RCC 7860 (cell line): ENCODE results near the gene RPUSD3.
"Not testable (repeated sequence)": the region's sequence is repeated elsewhere in the genome, so short reads cannot be mapped to it uniquely, and the experiment has no call there.

Experiments
- DNase-seq: peaks from one replicate; pipeline ENCODE4 v3.0.0-alpha.2; 2015; ENCODE audit warnings: low spot score
- FAIRE-seq: peaks from 2 replicates; lab custom pipeline; 2012; peaks lifted over from hg19 to GRCh38; lab: Jason Lieb, UNC

The RPUSD3 gene

DNA sequence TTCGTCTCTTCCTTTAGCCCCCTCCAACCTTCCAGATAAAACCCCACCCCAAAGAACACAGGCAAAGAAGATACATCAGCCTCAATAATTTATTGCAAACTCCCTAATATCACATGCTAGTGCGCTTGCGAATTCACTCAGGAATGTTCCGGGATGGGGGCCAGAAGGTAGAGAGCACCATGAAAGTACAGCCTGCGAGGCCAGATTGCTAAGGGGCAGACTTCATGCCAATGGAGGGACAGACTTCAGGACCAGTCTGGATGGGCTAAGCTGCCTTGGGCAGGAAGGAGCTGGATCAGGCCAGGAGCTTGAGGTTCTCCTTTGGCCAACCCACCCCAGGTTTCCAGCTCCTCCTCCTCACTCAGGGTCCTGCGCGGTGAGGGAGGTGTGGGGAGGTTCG lies 22.8 kb upstream of the RPUSD3 start:
- FAIRE-seq, result no peak

DNA sequence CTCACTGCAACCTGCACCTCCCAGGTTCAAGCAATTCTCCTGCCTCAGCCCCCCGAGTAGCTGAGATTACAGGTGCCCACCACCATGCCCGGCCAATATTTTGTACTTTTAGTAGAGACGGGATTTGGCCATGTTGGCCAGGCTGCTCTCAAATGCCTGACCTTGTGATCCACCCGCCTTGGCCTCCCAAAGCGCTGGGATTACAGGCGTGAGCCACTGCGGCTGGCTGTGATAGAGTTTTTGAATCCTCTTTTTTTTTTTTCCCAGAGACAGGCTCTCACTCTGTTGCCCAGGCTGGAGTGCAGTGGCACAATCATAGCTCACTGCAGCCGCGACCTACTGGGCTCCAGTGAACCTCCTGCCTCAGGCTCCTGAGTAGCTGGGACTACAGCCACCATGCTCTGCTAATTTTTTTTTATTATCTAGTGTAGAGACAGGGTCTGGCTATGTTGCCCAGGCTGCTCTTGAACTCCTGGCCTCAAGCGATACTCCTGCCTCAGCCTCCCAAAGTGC lies 21.4 kb upstream of the RPUSD3 start:
- FAIRE-seq, result not testable (repeated sequence)

More for the DNA sequence above, 22.8 kb upstream of the RPUSD3 start:
- no peak for DNase-seq

DNA sequence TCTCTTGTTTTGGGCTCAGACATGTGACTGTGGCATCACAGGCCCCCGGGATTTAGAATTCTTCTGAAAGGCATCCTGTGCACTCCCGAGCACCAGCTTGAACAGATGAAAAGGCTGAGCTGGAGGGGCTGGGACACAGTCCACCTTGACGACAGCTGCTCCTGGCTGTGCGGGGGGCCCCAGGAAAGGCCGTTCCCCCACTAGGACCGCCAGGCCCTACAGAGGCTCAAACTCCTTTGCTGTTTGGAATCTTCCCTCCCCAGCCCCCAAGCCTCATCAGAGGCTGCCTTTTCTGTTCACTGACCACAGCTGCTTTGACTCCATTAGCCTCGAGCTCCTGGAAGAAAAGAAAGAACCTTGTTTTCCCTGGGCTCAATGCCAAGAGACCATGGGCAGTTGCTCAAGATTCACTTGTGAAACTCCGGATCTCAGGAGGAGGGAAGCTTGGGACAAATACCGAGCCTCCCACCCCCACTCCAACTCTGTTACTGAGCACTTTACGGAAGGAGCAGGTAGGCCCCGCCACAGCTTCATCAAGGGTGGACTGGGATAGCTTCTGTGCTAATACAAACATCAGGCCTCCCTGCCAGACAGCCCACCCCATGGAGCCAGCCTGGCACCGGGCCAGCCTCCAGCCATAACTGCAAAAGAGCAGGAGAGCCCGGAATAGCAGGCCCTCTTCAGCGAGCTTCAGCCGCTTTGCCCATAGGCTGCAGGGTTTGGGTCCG lies 20.6 kb upstream of the RPUSD3 start:
- no peak for DNase-seq
- no peak for FAIRE-seq

More for the DNA sequence above, 21.4 kb upstream of the RPUSD3 start:
- DNase-seq, result not testable (repeated sequence)

DNA sequence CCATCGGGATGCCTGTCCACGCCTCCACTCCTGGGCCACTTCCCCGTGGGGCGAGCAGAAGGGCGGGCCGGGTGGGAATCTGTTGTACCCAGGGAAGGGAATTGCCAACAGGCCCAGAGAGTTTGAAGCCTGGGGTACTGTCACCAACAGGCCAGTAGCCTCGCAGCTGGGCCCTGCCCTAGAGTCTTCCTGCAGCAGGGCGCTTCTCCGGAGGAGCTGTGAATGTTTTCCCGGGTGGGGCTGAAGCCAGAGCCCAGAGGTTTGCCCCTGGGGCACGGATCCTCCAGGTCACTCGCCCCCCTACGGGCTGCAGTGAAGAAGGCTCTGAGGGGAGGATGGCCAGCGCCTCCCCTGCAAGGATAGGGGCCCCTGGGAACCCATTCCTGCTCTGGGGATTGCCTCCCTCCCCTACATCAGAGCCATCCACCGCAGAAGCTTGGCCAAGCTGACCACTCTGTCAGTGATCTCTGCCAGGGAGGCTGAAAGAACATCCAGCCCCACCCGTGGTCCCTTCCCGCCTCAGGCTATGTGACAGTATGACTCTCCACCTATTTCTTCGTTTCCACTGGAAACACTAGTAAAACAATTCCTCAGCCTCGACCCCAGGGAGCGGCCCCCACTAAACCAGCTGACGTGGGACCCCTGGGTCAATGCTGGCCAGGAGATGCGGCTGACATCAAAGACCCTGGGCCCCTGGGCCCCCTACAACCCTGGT lies 19.4 kb upstream of the RPUSD3 start:
- no peak for FAIRE-seq
- no peak for DNase-seq

DNA sequence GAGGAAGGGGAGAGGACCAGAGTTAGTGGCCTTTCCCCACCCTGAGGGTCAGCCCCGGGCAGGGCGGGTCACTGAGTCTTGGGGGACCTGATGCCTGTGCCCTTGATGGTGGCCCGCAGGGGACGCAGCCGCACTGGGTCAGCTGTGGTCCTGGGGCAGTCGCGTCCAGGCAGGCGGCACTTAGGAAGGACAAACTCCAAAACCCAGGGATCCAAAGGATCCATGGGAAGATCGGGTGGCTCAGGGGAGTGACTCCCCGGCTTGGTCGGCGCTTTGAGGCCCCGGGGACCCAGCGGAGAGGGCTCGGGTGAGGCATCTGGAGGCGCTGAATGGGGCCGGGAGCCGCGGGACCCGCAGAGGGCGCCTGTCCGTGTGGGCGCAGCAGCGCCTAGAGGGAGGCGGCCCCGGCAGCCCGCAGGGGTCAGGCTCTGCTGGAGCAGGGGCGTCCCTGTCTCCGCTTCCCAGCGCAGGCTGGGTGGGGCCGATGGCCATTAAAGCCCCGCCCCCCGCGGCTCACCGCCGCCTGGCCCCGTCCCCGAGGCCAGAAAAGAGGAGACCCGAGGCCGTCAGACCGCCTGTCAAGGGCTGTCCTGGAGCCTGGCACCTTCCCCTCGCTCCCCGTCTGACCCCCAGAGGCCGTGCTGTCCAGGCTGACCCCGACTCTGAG lies 18.7 kb upstream of the RPUSD3 start:
- DNase-seq (no peak), FAIRE-seq (no peak)

DNA sequence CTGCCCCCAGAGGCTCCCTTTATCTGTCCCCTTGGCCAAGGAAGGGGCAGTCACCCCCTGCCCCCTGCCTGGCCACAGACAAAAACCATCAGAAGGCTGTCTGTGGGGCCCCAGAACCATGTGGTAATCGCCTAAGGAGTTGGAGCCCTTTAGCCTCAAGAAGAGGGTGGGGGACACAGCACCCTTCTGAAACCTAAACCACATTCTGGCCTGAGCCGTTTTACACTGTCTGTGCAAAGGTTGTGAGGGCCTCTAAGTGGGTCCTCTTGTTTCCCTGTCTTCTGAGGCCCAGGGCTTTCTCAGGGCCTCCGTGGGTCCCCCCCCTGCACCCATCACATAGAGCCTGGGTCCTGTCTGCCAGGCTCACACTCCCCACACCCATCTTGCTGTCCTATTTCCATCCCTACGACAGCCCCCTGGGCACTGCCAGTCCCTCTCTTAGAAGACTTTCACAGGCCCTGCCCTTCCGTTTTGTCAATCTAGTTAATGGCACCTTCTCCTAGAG lies 17.9 kb upstream of the RPUSD3 start:
- FAIRE-seq, result no peak

DNA sequence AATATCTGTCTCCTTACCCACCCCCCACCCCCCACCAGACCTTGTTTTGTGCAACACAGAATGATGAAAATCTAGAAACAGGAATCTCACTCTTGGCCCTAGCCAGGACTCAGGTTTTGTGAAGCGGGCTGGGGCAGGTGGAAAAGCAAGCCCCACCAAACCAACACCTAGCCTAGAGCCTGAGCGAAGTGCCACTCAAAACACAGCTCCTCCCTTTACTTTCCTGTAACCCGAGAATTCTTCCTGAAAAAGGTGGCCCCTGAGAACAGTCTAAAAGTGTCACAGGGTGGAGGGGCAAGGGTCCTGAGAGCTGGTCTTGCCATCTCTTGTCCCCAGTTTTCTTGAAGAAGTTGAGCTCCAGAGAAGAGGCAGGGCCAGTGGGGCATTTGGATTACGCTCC lies 17.4 kb upstream of the RPUSD3 start:
- FAIRE-seq (no peak), DNase-seq (no peak)

More for the DNA sequence above, 17.9 kb upstream of the RPUSD3 start:
- DNase-seq, result no peak

DNA sequence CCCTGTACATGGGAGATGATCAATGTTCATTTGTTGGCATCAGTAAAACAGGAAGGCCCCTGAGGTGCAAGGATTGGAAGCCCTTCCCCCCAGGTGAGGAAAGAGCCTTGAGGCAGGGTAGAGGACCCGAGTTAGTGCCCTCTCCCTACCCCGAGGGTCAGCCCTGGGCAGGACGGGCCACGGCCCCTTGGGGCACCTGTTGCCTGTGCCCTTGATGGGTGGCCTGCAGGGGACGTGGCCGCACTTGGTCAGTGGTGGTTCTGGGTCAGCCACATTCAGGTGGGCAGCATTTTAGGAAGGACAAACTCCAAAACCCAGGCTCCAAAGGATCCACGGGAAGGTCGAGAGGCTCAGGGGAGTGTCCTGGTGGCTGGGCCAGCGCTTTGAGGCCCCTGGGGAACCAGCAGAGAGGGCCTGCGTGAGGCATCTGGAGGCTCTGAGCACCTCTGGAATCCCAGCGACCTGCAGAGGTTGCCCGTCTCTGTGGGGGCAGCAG lies 15.8 kb upstream of the RPUSD3 start:
- no peak for FAIRE-seq
- DNase-seq, result no peak

DNA sequence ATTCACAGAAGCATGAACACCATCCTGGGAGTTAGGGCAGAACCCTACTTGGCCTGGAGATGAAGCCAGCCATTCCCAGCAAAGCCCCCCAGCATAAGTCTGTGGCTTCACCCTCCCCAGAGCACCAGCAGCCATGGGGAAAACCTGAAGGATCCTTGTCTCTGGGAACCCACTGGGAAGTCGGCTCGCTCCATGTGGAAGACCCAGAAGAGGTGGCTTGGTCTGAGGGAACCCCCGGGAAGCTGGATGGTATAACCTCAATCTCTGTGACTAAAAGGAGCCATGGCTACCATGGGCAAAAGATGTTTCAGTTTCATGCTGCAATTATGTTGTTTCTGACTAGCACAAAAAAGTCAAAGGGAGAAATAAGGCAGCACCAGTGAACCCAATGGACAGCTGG lies 11.8 kb upstream of the RPUSD3 start:
- FAIRE-seq (no peak), DNase-seq (no peak)

DNA sequence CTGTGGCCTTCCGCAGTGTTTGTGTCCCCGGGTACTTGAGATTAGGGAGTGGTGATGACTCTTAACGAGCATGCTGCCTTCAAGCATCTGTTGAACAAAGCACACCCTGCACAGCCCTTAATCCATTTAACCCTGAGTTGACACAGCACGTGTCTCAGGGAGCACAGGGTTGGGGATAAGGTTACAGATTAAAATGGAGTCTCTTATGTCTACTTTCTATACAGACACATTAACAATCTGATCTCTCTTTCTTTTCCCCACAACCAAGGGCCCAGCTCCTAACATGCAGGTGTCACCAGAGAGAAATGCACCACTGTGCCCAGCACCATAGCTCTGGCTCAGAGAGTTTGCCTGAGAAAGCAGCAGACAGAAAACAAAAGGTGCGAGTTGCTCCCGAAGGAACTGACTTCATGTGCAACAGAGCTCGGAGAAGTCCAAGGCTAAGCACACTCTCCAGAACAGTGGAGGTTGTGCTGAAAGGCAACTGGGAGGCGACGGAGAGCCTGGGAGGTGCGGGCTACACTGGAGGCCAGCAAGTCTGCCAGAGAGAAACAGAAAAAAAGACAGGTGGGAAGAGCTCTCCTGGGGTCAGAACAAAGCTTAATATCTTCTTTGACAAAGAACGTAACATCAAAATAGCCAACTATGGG lies 10.6 kb upstream of the RPUSD3 start:
- FAIRE-seq, DNase-seq: not testable (repeated sequence)

DNA sequence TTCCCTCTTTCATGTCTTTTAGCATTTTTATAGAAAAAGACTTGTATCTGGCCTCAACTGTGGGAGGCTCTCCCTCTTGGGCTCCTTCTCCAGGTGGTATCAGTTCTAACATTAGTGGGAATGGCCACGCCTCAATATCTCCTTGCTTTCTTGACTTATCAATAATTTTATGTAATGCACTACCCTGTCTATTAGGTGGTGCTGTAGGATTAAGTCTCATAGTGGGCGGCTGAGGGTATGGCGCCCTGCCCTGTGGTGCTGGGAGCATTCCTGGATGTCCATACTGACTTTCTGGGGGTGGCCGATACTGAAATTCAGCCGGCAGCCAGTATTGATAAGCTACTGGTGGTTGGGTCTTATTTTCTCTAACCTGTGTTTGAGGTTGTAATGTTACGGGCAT lies 8.7 kb upstream of the RPUSD3 start:
- DNase-seq (no peak), FAIRE-seq (no peak)

DNA sequence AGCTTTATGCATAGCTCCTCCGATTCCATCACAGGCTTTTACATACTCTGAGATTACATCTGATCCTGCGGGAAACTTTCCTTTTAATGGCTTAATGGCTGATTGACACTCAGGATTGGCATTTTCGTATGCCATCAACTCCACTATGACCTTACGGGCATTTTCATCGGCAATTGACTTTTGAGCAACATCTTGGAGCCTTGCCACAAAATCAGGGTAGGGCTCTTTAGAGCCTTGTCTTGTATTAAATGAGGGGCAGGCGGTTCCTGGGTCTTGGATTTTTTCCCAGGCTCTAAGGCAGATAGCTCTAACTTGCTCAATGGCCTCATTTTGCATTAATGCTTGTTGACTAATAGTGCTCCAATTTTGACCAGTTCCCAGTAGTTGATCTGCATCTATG lies 8.1 kb upstream of the RPUSD3 start:
- not testable (repeated sequence) for FAIRE-seq

DNA sequence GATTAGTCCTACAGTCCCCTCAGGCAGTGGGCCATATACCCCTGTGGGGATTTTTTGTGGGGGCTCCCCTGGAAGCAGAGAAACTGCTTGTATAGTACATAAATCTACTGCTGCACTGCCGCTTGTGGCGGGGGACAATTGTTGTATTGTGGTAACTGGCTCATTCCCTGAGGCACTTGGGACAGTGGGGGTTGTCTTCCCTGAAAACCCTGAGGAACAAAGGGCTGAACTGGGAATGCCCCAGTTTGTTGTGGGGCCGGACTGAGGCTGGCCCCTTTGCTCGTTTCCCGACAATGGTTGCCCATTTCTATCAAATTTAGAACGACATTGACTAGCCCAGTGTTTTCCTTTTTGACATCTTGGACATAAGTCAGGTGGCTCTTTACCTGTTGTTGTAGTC lies 7.6 kb upstream of the RPUSD3 start:
- FAIRE-seq, DNase-seq: not testable (repeated sequence)

More for the DNA sequence above, 8.1 kb upstream of the RPUSD3 start:
- DNase-seq, result not testable (repeated sequence)

DNA sequence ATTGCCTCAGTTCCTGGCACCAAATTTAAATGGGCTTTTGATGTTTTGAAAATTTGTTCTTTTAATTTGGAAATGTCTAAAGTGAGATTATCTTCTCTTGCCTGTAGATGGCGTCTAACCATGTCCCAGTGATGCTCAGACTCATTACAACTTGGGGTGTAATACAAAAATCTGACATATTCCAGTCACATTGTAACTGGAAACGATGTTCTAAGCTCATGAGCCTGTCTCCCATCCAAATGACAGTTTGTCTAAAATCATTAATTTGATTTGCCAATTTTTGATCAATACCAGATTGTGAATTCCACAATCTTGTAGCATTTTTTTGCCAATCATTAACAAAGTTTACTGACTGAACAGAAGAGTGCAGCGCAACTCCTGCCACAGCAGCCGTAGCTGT lies 5.1 kb upstream of the RPUSD3 start:
- FAIRE-seq, DNase-seq: not testable (repeated sequence)

DNA sequence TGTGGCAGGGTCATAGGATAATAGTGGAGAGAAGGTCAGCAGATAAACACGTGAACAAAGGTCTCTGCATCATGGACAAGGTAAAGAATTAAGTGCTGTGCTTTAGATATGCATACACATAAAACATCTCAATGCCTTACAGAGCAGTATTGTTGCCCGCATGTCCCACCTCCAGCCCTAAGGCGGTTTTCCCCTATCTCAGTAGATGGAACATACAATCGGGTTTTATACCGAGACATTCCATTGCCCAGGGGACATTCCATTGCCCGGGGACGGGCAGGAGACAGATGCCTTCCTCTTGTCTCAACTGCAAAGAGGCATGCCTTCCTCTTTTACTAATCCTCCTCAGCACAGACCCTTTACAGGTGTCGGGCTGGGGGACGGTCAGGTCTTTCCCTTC lies 4.1 kb upstream of the RPUSD3 start:
- not testable (repeated sequence) for DNase-seq, FAIRE-seq

DNA sequence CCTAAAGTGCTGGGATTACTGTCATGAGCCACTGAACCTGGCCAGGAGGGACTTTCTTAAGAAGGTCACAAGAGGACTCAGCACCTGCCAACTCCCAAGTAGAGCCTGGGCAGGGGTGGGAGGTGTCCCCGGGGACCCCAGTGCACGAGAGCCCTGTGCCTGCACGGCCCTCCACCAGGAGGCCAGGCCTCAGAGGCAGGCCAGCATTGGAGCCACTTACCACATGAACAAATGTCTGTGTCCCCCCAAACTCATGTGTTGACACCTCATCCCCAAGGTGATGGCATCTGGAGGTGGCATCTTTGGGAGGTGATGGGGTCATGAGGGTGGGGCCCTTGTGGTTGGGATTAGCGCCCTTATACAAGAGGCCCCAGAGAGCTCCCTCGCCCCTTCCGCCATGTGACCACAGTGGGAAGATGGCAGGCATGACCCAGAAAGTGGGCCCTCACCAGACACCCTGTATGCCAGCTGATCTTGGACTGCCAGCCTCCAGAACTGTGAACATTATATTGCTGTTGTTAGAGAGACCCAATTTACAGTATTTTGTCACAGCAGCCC lies 3.2 kb upstream of the RPUSD3 start:
- DNase-seq, result no peak
- no peak for FAIRE-seq

DNA sequence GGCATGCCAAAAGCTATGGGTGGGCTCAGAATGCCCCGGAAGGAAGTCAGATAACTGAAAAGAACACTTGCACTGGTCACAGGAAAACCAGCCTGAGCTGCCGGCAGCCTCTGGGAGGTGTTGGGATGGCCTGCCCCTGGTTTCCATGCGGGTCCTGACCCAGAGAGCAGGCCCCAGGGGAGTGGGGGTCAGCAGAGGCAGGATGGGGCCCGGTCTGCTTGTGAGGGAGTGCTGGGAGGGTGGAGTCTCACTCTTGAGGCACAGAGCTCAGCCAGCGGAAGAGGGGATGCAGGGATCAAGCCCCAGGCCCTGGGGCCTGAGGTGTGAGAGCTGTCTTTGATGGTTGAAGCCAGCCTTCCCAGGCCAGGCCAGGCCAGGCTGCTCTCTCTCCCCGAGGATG lies 2.4 kb upstream of the RPUSD3 start:
- DNase-seq (no peak), FAIRE-seq (no peak)

DNA sequence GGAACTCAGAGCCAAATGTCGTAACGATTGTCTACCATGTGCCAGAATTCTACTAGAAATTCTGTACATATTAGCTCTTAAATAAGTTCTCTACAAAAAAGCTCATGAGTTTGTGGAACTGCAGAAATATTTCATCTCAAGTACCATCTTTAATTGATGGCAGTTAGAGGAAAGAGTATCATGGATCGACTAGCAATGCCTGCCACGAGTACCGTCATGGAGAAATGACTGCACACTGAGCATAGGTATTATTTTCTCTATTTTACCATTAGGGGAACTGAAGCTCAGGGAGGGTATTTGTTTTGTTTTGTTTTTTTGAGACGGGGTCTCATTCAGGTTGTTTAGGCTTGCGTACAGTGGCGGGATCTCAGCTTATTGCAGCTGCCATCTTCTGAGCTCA lies 2.8 kb downstream of the RPUSD3 start:
- FAIRE-seq, result no peak
- DNase-seq, result no peak

DNA sequence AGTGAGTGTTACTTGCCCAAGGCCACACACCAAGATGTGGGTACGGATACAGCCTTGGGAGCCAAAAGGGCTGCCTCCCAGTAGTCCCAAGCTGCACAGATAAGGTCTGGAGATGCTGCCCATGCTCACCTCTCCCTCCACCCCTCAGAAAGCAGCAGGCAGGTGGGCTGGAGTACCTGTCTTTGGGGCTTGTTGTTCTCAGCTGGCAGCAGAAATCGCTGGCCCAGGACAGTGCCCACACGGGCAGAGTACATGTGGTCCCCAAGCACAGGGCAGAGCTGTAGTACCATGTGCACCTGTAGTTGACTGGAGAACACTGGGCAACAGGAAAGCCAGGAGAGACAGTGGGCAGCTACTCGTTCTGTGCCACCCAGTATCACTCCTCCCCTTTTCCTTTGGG lies 5.0 kb downstream of the RPUSD3 start:
- FAIRE-seq (no peak), DNase-seq (no peak)
